Measurements from ENCODE around the gene DLX2.

GRCh38 chr2:172058660-172059059 is 44.0 kb downstream of the DLX2 start:
- no peak for TF ChIP-seq GATA2 (IDR thresholded peaks at IDR 0.05; ENCODE audit: low read depth, low read length)
- no peak for TF ChIP-seq GATA3 (IDR thresholded peaks at IDR 0.05; ENCODE audit: low read depth, low read length)

Data from SH-SY5Y (cell line).